ENCODE measurements around the gene DMD.

Gene DMD

DNA sequence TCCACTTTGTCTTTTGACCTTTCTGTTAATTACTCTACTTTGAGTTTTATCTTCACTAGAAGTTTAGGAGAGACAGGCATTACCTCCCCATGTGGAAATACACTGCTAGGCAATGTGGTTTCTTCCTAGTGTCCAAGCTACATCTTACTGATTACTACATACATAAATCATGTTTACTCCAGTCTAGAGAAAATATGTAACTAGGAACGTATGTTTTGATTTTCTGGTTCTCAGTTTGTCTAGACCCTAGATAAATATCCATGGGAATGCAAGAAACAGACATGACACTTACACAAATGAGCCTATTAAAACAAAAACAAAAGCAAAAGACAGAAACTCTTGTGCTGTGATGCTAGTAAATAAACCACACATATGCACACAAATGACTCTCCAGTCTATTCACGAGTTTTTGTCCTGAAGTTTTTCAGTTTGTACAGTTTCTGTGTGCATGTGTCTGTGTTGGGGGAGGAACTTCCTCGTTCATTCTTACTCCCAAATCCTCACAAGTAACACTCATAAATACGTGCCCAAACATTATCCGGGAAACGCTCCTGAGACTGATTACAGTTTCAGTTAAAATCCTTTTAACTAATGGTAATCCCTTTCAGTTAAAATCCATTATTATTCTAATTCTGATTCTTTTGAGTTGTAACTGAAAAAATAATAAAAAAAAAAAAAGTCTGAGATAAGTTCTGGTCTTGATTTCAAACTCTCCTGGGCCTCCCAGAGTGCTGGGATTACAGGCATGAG lies 1856.0 kb downstream of the DMD start:
- TF ChIP-seq, protein P1, sequence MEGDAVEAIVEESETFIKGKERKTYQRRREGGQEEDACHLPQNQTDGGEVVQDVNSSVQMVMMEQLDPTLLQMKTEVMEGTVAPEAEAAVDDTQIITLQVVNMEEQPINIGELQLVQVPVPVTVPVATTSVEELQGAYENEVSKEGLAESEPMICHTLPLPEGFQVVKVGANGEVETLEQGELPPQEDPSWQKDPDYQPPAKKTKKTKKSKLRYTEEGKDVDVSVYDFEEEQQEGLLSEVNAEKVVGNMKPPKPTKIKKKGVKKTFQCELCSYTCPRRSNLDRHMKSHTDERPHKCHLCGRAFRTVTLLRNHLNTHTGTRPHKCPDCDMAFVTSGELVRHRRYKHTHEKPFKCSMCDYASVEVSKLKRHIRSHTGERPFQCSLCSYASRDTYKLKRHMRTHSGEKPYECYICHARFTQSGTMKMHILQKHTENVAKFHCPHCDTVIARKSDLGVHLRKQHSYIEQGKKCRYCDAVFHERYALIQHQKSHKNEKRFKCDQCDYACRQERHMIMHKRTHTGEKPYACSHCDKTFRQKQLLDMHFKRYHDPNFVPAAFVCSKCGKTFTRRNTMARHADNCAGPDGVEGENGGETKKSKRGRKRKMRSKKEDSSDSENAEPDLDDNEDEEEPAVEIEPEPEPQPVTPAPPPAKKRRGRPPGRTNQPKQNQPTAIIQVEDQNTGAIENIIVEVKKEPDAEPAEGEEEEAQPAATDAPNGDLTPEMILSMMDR (IDR thresholded peaks at IDR 0.05; ENCODE audit: insufficient read depth, low read depth, low read length, missing control alignments) = no peak
- no peak overlapping the region for H3K4me3 ChIP-seq (ENCODE audit: low read depth, low read length)
- no peak for DNase-seq (ENCODE audit: low read depth)

DNA sequence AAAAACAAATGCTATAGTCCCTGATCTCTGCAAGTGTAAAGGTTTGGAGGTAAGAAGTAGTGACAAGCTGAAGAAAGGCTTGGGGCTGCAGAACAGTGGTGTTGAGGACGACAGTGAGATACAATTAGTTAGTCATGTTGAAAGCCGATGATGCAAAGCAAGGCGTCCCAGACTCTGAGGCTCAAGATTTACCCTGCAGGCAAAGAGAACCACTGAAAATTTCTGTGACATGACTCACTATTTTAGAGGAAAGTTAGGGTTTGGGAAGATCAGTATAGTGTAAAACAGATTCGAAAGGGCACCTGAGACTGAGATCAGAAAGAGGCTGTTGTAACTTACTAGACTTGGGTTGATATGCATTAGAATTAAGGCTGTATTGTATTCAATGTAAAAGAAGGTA lies 1858.3 kb downstream of the DMD start:
- no peak overlapping the region for H3K4me3 ChIP-seq (ENCODE audit: low read depth, low read length)
- peak; percentile 0 for DNase-seq (ENCODE audit: low read depth)
- TF ChIP-seq, protein P1 (IDR thresholded peaks at IDR 0.05; ENCODE audit: insufficient read depth, low read depth, low read length, missing control alignments) = no peak

- no peak for DNase-seq (ENCODE audit: low read depth)
- H3K4me3 ChIP-seq (ENCODE audit: low read depth, low read length) = no peak overlapping the region
- TF ChIP-seq, protein P1 (IDR thresholded peaks at IDR 0.05; ENCODE audit: insufficient read depth, low read depth, low read length, missing control alignments) = no peak
These were observed 1860.6 kb downstream of the DMD start for GRCh38 chrX:31350808-31351074.

- H3K4me3 ChIP-seq (ENCODE audit: low read depth, low read length) = no peak overlapping the region
- TF ChIP-seq, protein P1 (IDR thresholded peaks at IDR 0.05; ENCODE audit: insufficient read depth, low read depth, low read length, missing control alignments) = no peak
- DNase-seq (ENCODE audit: low read depth) = no peak
These were observed 1861.8 kb downstream of the DMD start for GRCh38 chrX:31349515-31349914.

- no peak overlapping the region for H3K4me3 ChIP-seq (ENCODE audit: low read depth, low read length)
- no peak for DNase-seq (ENCODE audit: low read depth)
- TF ChIP-seq, protein P1 (IDR thresholded peaks at IDR 0.05; ENCODE audit: insufficient read depth, low read depth, low read length, missing control alignments) = no peak
These were observed 1870.8 kb downstream of the DMD start for GRCh38 chrX:31340587-31340986.

GRCh38 chrX:31338991-31339350 lies 1872.4 kb downstream of the DMD start:
- no peak for DNase-seq (ENCODE audit: low read depth)
- TF ChIP-seq, protein P1 (IDR thresholded peaks at IDR 0.05; ENCODE audit: insufficient read depth, low read depth, low read length, missing control alignments) = no peak
- H3K4me3 ChIP-seq (ENCODE audit: low read depth, low read length) = no peak overlapping the region

- no peak for DNase-seq (ENCODE audit: low read depth)
- TF ChIP-seq, protein P1 (IDR thresholded peaks at IDR 0.05; ENCODE audit: insufficient read depth, low read depth, low read length, missing control alignments) = no peak
- H3K4me3 ChIP-seq (ENCODE audit: low read depth, low read length) = no peak overlapping the region
These were observed 1874.0 kb downstream of the DMD start for GRCh38 chrX:31337332-31337731.
